GM20431 (cell line): ENCODE results near the gene SYTL5.

Experiments
- in situ Hi-C: fragments of 300-500 bp; cut with MseI, MboI; formaldehyde crosslinking; loops from one replicate; pipeline ENCODE4 v1.15.0; 2020; ENCODE audit warnings: low sequenced_read_pairs; ENCODE audit not compliant: unreplicated experiment

SYTL5 gene

DNA sequence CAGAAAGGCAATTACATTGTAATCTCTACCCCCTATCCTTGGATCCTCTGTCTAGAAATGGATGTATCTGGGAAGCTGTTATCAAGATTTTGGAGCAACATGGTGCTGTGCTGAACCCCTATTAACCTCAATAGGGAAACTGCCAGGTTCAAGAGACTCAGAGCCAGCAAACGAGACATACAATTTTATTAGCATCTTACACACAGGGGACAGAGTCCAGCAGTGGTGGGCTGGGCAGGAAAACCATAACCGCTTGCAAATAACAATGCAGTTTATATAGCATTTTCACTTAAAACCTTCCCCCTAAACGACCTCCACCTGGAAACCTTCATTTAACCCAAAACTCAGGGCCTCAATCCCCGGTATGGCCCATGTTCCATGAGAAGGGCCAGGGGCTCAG lies 79.5 kb downstream of the SYTL5 start:
- in situ Hi-C loops, result no loop called here

DNA sequence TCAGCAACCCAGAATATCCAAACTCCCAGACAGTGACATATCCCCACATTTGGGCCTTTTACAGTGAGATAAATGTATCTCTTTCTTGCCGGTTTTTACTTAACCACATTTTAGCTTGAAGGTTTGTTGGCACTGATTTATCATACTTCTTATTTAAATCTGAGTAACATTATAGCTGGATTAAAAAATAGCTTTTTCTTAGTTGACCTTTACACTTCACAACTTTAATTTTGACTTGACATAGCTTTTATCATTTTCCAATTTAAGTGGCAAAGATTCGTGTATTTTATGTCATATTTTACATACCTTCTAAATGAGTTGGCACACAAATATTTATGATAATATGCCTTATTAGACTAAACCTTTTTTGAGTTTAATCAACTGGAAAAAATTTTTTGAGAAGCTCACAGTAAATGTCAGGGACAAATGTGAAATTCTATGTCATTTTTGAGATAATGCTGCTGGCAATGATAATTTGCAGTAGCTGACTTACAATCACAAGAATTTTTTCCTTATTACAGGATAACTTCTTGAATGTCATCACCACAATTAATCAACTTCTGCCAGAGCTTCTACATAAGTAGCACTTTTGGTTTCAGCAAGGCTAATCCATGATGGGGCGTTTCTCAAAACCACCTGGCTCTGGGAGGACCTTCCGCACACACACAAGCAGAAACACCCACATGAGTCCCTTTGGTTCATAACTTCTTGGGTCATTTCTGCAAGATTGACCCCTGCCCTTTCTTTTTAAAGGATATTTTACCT lies 80.3 kb downstream of the SYTL5 start:
- in situ Hi-C loops, result no loop called here

DNA sequence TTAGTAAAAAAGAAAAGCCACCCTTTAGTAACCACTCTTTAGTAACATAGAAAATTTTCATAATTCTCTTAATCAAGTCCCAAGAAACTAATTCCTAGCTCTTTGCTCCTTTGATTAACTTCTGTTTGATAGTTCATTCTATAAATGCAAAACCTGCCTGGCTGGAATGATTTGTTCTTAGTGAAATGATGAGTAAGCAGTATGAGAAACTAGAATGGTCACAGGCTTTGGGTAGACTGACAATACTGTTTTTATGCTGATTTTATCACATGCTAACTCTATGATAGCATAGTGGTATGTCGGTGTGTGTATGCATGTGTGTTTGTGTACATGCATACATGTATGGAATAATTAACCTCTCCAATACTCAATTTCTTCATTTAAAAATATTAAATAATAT lies 81.2 kb downstream of the SYTL5 start:
- in situ Hi-C loops, result no loop called here

DNA sequence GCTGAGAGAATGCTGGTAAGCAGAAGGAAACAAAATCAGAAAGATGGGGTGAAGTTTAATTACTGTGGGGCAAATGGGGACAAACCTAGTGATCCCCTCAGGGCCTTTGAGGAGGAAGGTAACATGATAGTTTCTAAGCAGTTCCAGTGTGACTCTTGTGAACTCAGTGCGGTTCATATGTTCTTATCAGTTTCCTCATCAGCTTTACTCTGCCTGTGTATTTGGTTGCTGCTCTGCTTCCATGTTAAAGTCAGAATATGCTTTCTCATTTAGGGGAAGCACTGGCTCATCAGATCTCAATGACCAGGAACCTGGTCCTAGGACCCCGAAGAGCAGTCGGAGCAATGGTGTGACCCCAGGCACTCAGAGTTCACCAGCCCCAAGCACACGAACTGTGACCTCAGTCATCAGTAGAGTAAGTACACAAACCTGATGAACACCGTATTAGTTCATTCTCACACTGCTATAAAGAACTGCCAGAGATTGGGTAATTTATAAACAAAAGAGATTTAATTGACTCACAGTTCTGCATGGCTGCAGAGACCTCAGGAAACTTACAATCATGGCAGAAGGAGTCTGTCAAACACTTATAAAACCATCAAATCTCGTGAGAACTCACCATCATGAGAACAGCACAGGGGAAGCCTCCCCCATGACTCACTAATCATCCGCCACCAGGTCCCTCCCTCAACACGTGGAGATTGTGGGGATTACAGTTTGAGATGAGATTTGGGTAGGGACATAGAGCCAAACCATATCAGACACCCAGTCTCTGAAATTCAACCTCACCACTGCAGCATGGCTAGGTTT lies 83.0 kb downstream of the SYTL5 start:
- in situ Hi-C loops, result no loop called here

- in situ Hi-C loops, result no loop called here
These were observed 89.7 kb downstream of the SYTL5 start for GRCh38 chrX:38095971-38096529.

- in situ Hi-C loops, result no loop called here
These were observed 93.3 kb downstream of the SYTL5 start for GRCh38 chrX:38099688-38100087.

- in situ Hi-C loops, result no loop called here
These were observed 95.9 kb downstream of the SYTL5 start for GRCh38 chrX:38102240-38102639.

GRCh38 chrX:38102875-38103274 lies 96.5 kb downstream of the SYTL5 start:
- in situ Hi-C loops, result no loop called here

GRCh38 chrX:38103857-38104812 lies 97.8 kb downstream of the SYTL5 start:
- in situ Hi-C loops, result no loop called here

GRCh38 chrX:38105216-38105725 lies 98.9 kb downstream of the SYTL5 start:
- in situ Hi-C loops, result no loop called here

DNA sequence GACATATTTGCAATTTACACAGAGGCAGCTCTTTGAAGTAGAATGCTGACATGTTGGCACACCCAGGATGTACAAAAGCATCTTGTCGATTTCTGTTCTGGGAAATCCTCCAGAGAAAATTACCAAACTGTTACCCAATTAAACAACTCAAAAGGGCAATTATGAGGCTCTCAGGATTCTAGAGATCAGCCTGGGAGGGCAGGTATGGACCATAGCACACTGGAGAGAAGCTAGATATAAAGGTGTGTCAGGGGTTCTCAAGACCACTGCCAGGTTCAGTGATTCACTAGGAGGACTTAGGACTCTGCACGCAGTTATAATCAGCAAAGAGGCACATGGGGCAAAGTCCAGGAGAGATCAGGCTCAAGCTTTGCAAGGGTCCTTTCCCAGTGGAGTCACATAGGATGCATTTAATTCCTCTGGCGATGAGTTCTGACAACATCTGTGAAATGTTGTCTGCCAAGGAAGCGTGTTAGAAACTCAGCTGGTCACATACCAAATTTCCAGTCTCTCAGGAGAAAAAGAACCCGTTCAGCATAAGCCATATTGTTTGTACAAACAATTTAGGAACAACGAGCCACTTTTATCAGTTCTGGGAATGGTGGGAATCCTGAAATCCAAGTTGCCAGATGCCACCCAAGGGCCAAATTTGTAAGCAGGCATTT lies 100.8 kb downstream of the SYTL5 start:
- in situ Hi-C loops, result no loop called here

DNA sequence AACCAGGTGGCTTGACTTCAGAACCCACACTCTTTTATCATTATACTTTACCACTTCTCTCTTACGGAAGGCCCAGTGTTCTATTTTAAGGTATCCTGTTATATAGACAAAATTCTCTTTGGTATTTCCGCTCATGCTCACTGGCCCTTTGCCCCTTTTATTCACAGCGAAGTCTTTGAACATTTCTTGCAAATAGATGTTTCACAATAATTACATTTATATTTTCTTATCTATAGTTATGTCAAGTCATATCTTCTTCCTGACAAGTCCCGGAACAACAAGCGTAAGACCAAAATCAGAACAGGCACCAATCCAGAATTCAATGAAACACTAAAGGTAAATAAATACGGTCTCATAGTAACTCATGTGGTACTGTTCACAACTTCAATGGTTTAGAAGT lies 102.0 kb downstream of the SYTL5 start:
- in situ Hi-C loops, result no loop called here

- in situ Hi-C loops, result no loop called here
These were observed 102.9 kb downstream of the SYTL5 start for GRCh38 chrX:38109042-38109898.

- in situ Hi-C loops, result no loop called here
These were observed 103.9 kb downstream of the SYTL5 start for GRCh38 chrX:38110231-38110630.

DNA sequence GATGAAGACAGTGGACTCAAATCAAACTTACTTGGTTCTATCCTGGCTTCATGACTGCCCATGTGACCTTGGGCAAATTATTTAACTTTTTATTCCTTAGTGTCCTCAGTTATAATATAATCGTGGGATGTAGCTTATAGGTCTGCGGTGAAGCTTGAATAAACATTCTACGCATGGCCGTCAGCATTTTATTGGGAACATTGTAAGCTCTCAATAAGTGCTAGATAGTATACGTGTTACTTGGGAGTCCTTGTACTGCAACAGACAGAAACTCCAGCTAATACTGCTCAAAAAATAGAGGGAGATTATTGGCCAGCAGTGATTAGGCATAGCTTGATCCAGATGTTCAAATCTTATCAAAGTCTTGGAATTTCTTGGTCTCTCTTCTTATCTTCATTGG lies 104.8 kb downstream of the SYTL5 start:
- in situ Hi-C loops, result no loop called here

DNA sequence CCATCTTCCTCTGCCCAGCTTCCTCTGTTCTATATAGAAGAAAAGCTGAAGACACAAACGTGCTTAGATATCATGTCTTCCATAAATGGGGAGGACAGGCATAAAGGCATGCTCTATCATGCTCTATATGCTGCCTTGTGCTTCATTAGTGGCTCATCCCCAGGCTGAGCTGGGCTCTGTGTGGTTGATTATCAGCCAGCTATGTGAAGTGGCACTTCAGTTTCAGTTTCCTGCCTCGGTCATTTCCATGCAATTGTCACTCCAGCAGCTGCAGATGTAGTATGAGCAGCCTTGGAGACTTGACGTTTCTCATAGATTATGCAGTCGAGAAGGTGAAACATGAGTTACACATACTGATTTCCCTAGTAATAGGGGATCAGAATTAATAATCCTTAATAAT lies 106.2 kb downstream of the SYTL5 start:
- in situ Hi-C loops, result no loop called here

DNA sequence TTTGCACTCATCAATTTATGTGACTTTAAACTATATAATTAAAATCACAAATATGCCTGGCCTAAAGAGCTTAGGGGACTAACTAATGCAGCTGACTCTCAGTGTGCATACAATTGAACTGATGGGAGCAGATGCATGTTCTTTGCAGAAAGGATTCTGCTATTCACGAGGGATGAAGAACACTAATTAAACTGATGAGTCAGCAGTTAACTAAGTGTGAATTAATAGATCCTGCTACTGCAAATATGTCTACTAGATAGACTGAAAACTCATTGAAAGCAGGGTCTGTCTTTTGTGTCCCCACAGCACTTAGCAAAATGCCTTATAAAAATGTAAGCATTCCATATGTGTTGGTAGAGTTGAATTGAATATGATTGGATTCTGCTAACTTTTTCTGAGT lies 110.4 kb downstream of the SYTL5 start:
- in situ Hi-C loops, result no loop called here

DNA sequence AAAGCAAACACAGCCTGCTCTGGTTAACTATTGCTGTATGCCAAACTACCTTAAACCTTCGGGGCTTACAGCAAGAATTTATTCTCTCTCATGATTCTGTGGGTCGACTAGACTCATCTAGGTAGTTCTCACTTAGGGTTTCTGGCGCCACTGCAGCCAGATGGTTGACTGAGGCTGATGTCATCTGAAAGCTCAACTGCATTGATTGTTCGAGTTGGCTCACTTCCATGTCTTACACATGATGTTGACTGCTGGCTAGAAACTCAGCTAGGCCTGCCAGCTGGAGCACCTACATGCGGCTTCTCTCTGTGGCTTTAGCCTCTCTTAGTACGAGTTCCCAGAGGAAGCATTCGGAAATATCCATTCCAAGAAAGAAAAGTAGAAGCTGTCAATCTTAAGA lies 111.1 kb downstream of the SYTL5 start:
- in situ Hi-C loops, result no loop called here

DNA sequence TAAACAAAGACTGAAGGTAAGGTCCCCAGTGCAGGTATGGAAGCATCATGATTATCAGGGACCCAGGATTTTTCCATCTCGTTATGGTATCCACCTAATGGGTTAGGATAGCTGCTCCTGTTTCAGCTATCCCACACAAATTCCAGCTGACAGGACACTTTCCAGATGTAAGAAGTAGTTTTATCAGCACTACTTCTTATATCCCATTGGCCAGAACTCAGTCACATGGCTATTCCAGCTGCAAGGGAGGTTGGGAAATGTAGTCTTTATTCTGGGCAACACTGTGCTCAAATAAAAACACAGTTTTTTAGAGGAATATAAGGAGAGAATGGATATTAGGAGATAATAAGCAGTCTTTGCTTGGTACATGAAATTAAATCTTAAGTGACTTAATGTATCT lies 117.6 kb downstream of the SYTL5 start:
- in situ Hi-C loops, result no loop called here
